ENCODE measurements around the gene DBF4B. TPM values are rescaled to one million over a fixed set of nuclear protein-coding genes. Genes with fewer than 3 reads are reported as not detected.
A peak's percentile ranks its signal among the peaks of the same experiment; 100 is the strongest.

DBF4B gene
- total and polyA plus RNA-seq, 2 of the 13 experiments (the other 11 are each of a cell fraction or from before 2014, with no cell fraction given) = 11.7 to 13.2 TPM

GRCh38 chr17:44752953-44753861 lies 44.7 kb downstream of the DBF4B start (continued):
- TF ChIP-seq, protein P1, sequence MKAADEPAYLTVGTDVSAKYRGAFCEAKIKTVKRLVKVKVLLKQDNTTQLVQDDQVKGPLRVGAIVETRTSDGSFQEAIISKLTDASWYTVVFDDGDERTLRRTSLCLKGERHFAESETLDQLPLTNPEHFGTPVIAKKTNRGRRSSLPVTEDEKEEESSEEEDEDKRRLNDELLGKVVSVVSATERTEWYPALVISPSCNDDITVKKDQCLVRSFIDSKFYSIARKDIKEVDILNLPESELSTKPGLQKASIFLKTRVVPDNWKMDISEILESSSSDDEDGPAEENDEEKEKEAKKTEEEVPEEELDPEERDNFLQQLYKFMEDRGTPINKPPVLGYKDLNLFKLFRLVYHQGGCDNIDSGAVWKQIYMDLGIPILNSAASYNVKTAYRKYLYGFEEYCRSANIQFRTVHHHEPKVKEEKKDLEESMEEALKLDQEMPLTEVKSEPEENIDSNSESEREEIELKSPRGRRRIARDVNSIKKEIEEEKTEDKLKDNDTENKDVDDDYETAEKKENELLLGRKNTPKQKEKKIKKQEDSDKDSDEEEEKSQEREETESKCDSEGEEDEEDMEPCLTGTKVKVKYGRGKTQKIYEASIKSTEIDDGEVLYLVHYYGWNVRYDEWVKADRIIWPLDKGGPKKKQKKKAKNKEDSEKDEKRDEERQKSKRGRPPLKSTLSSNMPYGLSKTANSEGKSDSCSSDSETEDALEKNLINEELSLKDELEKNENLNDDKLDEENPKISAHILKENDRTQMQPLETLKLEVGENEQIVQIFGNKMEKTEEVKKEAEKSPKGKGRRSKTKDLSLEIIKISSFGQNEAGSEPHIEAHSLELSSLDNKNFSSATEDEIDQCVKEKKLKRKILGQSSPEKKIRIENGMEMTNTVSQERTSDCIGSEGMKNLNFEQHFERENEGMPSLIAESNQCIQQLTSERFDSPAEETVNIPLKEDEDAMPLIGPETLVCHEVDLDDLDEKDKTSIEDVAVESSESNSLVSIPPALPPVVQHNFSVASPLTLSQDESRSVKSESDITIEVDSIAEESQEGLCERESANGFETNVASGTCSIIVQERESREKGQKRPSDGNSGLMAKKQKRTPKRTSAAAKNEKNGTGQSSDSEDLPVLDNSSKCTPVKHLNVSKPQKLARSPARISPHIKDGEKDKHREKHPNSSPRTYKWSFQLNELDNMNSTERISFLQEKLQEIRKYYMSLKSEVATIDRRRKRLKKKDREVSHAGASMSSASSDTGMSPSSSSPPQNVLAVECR (CRISPR knock-in tag; IDR thresholded peaks at IDR 0.05; ENCODE audit: borderline replicate concordance) = peak; percentile 38; the same call in 1 of the 2 replicates
- TF ChIP-seq, protein P2, sequence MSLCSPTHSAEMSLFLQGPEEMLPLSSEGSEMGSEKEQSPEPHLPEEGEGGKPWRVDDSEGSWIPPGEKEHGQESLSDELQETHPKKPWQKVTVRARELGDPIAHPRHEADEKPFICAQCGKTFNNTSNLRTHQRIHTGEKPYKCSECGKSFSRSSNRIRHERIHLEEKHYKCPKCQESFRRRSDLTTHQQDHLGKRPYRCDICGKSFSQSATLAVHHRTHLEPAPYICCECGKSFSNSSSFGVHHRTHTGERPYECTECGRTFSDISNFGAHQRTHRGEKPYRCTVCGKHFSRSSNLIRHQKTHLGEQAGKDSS (CRISPR knock-in tag; IDR thresholded peaks at IDR 0.05; ENCODE audit: borderline replicate concordance, low read depth) = peak; percentile 59; the same call in 1 of the 2 replicates
- TF ChIP-seq POLR2G (IDR thresholded peaks at IDR 0.05; ENCODE audit: low read depth, low read length) (peak; percentile 51), POLR2AphosphoS5 (IDR thresholded peaks at IDR 0.05; ENCODE audit: low read depth, low read length) (0 out of 2 replicates have a peak, but pooled peaks have one; percentile 36), MLXIP (CRISPR knock-in tag; IDR thresholded peaks at IDR 0.05; ENCODE audit: borderline replicate concordance) (no peak), ZNF768 (CRISPR knock-in tag; IDR thresholded peaks at IDR 0.05) (peak; percentile 98), TEAD3 (CRISPR knock-in tag; optimal IDR thresholded peaks at IDR 0.05; ENCODE audit: borderline replicate concordance) (peak; percentile 16), ZNF839 (CRISPR knock-in tag; IDR thresholded peaks at IDR 0.05; ENCODE audit: borderline replicate concordance) (no peak), ZNF546 (CRISPR knock-in tag; conservative IDR thresholded peaks at IDR 0.05) (0 out of 2 replicates have a peak, but pooled peaks have one; percentile 40), ETV5 (CRISPR knock-in tag; IDR thresholded peaks at IDR 0.05; ENCODE audit: borderline replicate concordance) (peak; percentile 74)
- TF ChIP-seq, protein P3, sequence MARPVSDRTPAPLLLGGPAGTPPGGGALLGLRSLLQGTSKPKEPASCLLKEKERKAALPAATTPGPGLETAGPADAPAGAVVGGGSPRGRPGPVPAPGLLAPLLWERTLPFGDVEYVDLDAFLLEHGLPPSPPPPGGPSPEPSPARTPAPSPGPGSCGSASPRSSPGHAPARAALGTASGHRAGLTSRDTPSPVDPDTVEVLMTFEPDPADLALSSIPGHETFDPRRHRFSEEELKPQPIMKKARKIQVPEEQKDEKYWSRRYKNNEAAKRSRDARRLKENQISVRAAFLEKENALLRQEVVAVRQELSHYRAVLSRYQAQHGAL (CRISPR knock-in tag; IDR thresholded peaks at IDR 0.05; ENCODE audit: not compliant biosample characterization) = no peak
- TF ChIP-seq, protein P4, sequence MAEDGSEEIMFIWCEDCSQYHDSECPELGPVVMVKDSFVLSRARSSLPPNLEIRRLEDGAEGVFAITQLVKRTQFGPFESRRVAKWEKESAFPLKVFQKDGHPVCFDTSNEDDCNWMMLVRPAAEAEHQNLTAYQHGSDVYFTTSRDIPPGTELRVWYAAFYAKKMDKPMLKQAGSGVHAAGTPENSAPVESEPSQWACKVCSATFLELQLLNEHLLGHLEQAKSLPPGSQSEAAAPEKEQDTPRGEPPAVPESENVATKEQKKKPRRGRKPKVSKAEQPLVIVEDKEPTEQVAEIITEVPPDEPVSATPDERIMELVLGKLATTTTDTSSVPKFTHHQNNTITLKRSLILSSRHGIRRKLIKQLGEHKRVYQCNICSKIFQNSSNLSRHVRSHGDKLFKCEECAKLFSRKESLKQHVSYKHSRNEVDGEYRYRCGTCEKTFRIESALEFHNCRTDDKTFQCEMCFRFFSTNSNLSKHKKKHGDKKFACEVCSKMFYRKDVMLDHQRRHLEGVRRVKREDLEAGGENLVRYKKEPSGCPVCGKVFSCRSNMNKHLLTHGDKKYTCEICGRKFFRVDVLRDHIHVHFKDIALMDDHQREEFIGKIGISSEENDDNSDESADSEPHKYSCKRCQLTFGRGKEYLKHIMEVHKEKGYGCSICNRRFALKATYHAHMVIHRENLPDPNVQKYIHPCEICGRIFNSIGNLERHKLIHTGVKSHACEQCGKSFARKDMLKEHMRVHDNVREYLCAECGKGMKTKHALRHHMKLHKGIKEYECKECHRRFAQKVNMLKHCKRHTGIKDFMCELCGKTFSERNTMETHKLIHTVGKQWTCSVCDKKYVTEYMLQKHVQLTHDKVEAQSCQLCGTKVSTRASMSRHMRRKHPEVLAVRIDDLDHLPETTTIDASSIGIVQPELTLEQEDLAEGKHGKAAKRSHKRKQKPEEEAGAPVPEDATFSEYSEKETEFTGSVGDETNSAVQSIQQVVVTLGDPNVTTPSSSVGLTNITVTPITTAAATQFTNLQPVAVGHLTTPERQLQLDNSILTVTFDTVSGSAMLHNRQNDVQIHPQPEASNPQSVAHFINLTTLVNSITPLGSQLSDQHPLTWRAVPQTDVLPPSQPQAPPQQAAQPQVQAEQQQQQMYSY (CRISPR knock-in tag; IDR thresholded peaks at IDR 0.05) = no peak

Data from HepG2 (cell line).